Muscle of leg (tissue), 16 donors: ENCODE data around the gene PACSIN1. TPM values are rescaled to one million over a fixed set of nuclear protein-coding genes. Genes with fewer than 3 reads are reported as not detected.
A peak's percentile ranks its signal among the peaks of the same experiment; 100 is the strongest.

Source experiments
- DNase-seq: peaks from one replicate; pipeline ENCODE4 v3.0.0; 2013
- H3K27ac ChIP-seq: one replicate; pipeline ENCODE4 v1.5.1; 2013; ENCODE audit warnings: mild to moderate bottlenecking, low read length, control low read depth
- H3K27me3 ChIP-seq: one replicate; pipeline ENCODE4 v1.6.1; 2013; ENCODE audit warnings: low read length; ENCODE audit not compliant: control insufficient read depth, insufficient read depth
- H3K36me3 ChIP-seq: one replicate; pipeline ENCODE4 v1.6.1; 2013; ENCODE audit warnings: low read length; ENCODE audit not compliant: control insufficient read depth, insufficient read depth
- H3K4me1 ChIP-seq: one replicate; pipeline ENCODE4 v1.6.1; 2013; ENCODE audit warnings: low read length; ENCODE audit not compliant: control insufficient read depth, insufficient read depth
- H3K4me3 ChIP-seq: one replicate; pipeline ENCODE4 v1.5.1; 2013; ENCODE audit warnings: low read length, control low read depth
- H3K9me3 ChIP-seq: replicated peaks from 2 replicates; pipeline ENCODE4 v1.6.1; 2013; ENCODE audit warnings: low read depth, low read length; ENCODE audit not compliant: control insufficient read depth
- WGBS: methylation state at CpG from one replicate; pipeline ENCODE4 v1.1.5; 2013; ENCODE audit warnings: missing lambda C conversion rate; ENCODE audit not compliant: insufficient coverage; 5-methylcytosine and 5-hydroxymethylcytosine counted together
- long read RNA-seq, 11 donors: transcript quantifications; one replicate each; lab custom pipeline, GENCODE V29; 2026
- polyA plus RNA-seq, 8 donors: library from polyadenylated mRNA; unstranded; fragments of 120-200 nt; gene quantifications; one replicate each; pipeline versions ENCODE4 v1.2.1 to v1.2.3, GENCODE V29; 2013; ENCODE audit warnings: inconsistent platforms in 1 of 8, low replicate concordance in 1 of 8; ENCODE audit not compliant: insufficient read length in 8 of 8, insufficient read depth in 1 of 8
- total RNA-seq: library from RNA; stranded (reverse); fragments of 120-200 nt; gene quantifications from one replicate; pipeline ENCODE4 v1.2.4, GENCODE V29; 2013

The PACSIN1 gene, protein sequence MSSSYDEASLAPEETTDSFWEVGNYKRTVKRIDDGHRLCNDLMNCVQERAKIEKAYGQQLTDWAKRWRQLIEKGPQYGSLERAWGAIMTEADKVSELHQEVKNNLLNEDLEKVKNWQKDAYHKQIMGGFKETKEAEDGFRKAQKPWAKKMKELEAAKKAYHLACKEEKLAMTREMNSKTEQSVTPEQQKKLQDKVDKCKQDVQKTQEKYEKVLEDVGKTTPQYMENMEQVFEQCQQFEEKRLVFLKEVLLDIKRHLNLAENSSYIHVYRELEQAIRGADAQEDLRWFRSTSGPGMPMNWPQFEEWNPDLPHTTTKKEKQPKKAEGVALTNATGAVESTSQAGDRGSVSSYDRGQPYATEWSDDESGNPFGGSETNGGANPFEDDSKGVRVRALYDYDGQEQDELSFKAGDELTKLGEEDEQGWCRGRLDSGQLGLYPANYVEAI
- total RNA-seq (0.27 TPM), polyA plus RNA-seq (1 to 10 TPM in 6 of 8 donors, under 1 TPM in 2; 0.45 to 3.0 (median 1.6) TPM)
- long read RNA-seq, donor 1 = 0 reads
- long read RNA-seq, donor 2 = 0 reads
- long read RNA-seq, donor 3 = 0 reads
- long read RNA-seq, donor 4, full-length matches to known transcripts = 1 of 1 reads
- long read RNA-seq, donor 4, partial matches to known transcripts = 0 of 1 reads
- long read RNA-seq, donor 4, other reads (novel, unspliced or antisense) = 0 of 1 reads
- long read RNA-seq, donor 5 = 0 reads
- long read RNA-seq, donor 6 = 0 reads
- long read RNA-seq, donor 7 = 0 reads
- long read RNA-seq, donor 8 = 0 reads
- long read RNA-seq, donor 9 = 0 reads
- long read RNA-seq, donor 10 = 0 reads
- long read RNA-seq, donor 11 = 0 reads

DNA sequence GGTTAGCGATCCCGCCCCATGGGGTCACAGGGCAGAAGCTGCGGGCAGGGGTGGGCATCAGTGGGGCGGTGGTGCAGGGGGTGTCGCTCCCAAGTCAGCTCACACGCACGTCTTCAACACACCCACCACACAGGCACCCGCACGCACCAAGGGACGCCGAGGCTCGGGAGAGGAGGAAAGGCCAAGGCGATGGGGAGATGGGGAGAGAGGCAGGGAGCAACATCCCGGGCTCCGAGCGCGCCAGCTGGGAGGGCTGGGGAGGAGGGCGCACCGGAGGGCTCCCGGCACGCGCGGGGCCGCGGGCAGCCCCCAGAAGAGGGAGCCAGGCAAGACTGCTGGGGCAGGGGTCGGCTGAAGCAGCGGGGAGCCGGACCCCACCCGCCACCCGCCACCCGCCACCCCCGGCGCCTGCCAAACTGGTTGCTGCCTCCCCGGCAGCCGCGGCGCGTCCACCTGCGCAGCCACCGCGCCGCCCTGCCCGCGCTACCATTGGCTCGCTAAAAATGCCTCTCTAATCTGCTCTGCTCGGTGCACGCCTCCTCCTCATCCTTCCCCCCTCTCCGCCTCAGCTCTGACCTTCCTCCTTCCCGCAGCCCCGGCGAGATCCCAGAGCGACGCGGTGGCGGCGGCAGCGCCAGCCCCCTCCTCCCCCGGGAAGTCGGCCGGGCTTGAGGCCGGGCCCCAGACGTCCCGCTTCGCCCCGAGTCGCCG lies at the start of gene PACSIN1:
TSS of gene PACSIN1 (plus strand) at position 546 of the 711 bp plus-strand sequence. CDS start 60,230 bp downstream, outside the sequence.
- under 1% methylated on average over 41 of the region's 67 CpGs for WGBS
- no peak for DNase-seq
- Histone ChIP-seq H3K9me3 (no peaks in the 10 kb centered on the region), H3K27ac (no peak within 1 kb of the TSS), H3K4me3 (peak within 1 kb of the TSS; percentile 13), H3K27me3 (peaks cover 33% of the 10 kb centered on the region), H3K36me3 (no peaks in the 10 kb centered on the region), H3K4me1 (peaks cover 17% of the 10 kb centered on the region)

DNA sequence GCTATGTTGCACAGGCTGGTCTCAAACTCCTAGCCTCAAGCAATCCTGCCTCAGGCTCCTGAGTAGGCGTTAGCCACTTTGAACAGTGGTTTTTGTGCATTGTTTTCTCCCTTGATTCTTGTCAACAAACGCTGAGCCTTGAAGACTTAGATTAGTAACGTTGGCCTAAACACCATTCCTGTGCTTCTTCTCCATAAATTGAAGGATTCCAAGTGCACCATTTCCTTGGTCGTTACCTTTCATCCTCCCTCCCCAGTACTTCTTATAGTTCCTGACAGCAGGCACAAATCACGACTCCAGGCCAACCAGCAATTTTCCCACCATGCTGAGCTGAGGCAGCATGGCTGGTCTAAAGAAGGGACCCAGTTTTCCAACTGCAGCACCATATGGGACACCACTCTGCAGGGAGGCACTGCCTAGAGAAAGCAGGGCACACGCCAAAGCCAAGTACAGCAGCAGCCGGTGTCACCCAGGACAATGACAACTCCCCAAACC lies 49.0 kb upstream of the PACSIN1 start:
- DNase-seq = no peak
- no peaks in the 10 kb centered on the region for H3K27me3 ChIP-seq
- no peaks in the 10 kb centered on the region for H3K4me1 ChIP-seq
- no peak overlapping the region for H3K4me3 ChIP-seq
- peaks cover 51% of the 10 kb centered on the region for H3K36me3 ChIP-seq
- WGBS = 79% methylated on average over 7 of the region's 7 CpGs
- H3K9me3 ChIP-seq = no peaks in the 10 kb centered on the region
- no peak overlapping the region for H3K27ac ChIP-seq

DNA sequence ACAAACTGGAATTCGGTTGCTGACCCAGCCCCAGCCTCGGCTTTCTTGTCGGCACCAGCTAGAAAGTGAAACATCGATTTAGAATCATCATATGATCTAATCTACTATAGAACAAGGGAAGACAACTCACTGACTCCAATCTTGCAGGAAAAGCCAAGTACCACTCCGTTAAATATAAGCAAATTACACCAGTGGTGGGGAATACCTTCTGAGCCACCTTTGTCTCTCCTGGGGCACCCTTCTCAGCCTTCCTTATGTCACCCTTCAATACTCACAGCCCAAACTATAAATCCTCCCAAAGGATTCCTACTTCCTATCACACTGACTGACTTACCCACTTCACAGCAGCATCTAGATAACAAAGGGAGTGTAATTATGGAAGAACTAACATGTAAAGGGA lies 47.5 kb upstream of the PACSIN1 start:
- peaks cover 65% of the 10 kb centered on the region for H3K36me3 ChIP-seq
- DNase-seq = no peak
- no peak overlapping the region for H3K27ac ChIP-seq
- H3K27me3 ChIP-seq = no peaks in the 10 kb centered on the region
- no peak overlapping the region for H3K4me3 ChIP-seq
- H3K9me3 ChIP-seq = no peaks in the 10 kb centered on the region
- no peaks in the 10 kb centered on the region for H3K4me1 ChIP-seq
- WGBS = 100% methylated on average over 1 of the region's 5 CpGs

DNA sequence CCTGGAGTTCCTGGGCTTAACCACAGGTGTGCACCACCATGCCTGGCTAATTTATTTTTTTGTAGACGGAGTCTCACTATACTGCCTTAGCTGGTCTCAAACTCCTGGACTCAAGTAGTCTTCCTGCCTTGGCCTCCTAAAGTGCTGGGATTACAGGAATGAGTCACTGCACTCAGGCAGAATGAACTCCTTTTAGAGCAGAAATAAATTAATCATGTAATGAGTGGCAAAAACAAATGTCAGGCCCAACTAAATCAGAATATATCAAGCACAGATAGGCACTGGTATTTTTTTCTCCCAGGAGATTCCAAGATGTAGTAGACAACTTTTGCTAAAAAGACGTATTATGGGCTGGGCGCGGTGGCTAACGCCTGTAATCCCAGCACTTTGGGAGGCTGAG lies 42.6 kb upstream of the PACSIN1 start:
- Histone ChIP-seq H3K27ac (no peak overlapping the region), H3K9me3 (no peaks in the 10 kb centered on the region), H3K36me3 (peaks cover 52% of the 10 kb centered on the region), H3K4me3 (no peak overlapping the region), H3K4me1 (peaks cover 9% of the 10 kb centered on the region), H3K27me3 (no peaks in the 10 kb centered on the region)
- DNase-seq = no peak
- 96% methylated on average over 4 of the region's 5 CpGs for WGBS

DNA sequence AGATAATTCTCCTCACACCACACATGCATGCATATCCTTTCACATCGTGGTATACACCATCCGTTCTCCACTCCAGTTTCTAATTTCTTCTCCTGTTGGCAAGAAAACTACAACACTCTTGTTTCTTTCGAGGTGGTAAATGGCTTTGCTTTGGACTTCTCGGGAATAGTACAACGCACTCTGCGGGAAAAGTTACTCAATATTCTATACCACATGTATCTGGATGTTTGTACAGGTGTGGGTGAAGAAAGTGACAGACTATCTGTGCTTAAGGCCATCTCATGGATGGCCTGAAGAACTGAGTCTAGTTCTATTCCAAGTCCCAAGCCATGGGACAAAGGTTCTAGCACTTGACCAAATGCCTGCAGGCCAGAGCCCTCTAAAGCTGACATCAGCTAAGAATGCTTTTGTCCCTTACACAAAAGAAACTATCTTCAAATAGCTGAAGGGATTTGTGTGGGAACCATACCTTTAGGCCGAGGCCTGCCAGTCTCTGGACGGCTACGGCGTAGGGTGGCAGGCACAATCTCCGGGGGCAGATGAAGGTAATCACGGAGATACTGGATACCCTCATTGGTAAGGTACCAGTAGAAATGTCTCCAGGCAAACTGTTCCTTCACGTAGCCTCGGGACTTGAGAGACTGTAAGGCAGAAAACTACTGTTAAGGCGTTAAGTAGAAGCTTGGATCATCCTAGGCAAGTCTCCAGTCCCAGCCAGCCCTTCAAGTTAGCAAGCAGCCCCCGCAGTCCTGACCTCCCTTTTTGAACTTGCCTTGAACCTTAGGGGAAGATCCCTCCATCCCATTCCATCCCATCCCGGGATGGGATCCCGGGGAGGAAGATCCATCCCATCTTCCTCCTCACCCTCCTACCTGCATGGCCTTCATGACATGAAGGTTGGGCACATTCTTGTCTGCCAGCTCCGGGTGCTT lies 41.4 kb upstream of the PACSIN1 start:
- H3K4me3 ChIP-seq = peak overlapping the region; percentile 97
- no peak overlapping the region for H3K27ac ChIP-seq
- DNase-seq = no peak
- H3K36me3 ChIP-seq = peaks cover 46% of the 10 kb centered on the region
- no peaks in the 10 kb centered on the region for H3K9me3 ChIP-seq
- H3K4me1 ChIP-seq = peaks cover 9% of the 10 kb centered on the region
- H3K27me3 ChIP-seq = no peaks in the 10 kb centered on the region
- WGBS = 98% methylated on average over 11 of the region's 19 CpGs

DNA sequence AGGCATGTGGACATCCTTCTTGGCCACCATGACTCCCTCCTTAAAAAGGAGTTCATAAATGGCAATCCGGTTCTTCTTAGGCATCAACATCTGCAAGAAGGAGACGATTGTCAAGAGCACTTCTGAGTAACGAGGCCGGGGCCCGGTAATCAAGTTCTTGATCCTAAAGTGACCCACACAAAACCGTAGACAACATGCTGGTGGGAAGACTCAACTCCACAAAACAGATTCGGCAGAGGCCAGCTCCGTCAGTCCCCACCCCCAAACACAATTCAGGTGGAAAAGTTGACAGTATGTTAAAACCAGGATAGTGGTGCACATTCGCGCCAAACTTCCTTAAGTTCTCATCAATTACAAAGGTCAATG lies 40.8 kb upstream of the PACSIN1 start:
- no peak for DNase-seq
- Histone ChIP-seq H3K9me3 (no peaks in the 10 kb centered on the region), H3K4me1 (peaks cover 9% of the 10 kb centered on the region), H3K27me3 (no peaks in the 10 kb centered on the region), H3K27ac (peak overlapping the region; percentile 87), H3K4me3 (peak overlapping the region; percentile 97), H3K36me3 (peaks cover 40% of the 10 kb centered on the region)
- 9% methylated on average over 5 of the region's 10 CpGs for WGBS

DNA sequence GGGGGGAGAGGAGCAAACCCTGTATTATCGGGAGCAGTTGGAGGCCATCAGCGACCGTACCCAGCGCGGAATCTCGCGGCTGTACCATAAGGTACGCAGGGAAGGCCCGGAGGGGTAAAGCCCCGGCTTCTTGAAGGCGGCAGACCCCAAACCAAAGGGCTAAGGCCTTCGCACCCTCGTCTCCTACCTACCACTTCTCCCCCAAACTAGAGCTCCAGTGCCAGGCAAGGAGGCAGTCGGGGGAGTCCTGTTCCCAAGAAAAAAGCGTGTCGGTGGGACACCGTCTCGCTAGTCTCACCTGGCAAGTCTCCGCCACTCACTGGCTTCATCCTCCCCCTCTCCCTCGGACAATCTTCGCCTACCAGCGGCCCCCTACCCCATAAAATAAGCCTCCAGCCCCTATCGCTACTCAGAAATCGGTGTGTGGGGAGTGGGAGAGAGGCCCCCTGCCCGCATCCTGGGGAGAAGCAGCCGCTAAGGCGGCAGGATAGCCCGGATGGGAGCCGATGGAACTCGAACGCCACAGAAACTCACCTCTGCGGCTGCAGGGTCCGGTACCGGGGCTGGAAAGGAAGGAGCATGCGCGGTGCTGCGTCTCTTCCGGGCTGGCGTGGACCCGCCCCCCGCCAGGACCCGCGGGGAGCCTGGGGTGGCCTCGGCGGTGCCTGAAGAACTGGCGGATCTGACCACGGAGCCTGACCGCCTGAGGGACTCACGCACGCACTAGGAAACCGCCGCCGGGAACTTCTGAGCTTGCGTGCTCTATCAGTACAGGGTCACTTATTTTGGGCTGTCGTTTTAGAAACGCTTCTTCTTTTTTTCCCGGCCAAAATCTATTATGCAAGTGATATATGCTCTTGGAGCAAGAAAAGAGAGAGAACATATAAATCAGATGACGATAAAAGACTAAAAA lies 40.1 kb upstream of the PACSIN1 start, which contains the start of gene RPS10:
TSS of gene RPS10 (minus strand) at position 572 of the 913 bp plus-strand sequence. CDS start 848 bp downstream, outside the sequence.
- Histone ChIP-seq H3K27ac (peak within 1 kb of the TSS; percentile 87), H3K9me3 (no peaks in the 10 kb centered on the region), H3K4me1 (peaks cover 9% of the 10 kb centered on the region), H3K36me3 (peaks cover 36% of the 10 kb centered on the region), H3K27me3 (no peaks in the 10 kb centered on the region), H3K4me3 (peak within 1 kb of the TSS; percentile 97)
- peak; percentile 96 for DNase-seq
- 0% methylated on average over 36 of the region's 58 CpGs for WGBS

DNA sequence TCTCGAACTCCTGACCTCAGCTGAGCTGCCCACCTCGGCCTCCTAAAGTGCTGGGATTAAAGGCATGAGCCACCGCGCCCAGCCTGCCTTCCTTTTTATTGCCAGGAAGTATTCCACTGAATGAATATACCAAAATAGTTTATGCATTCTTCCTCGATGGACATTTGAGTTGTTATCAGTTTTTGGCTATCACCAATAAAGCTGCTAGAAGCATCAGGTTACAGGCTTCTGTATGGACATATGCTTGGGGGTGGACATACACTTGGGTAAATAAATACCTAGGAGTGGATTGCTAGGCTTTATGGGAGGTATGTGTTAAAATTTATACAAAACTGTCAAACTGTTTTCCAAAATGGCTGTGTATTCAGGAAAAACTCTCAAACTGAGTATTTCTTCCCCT lies 30.0 kb upstream of the PACSIN1 start:
- no peak for DNase-seq
- H3K4me1 ChIP-seq = no peaks in the 10 kb centered on the region
- H3K9me3 ChIP-seq = no peaks in the 10 kb centered on the region
- 70% methylated on average over 2 of the region's 5 CpGs for WGBS
- peaks cover 2% of the 10 kb centered on the region for H3K27me3 ChIP-seq
- H3K4me3 ChIP-seq = no peak overlapping the region
- H3K27ac ChIP-seq = no peak overlapping the region
- H3K36me3 ChIP-seq = no peaks in the 10 kb centered on the region
